ENCODE measurements around the gene RBM12.

The RBM12 gene

GRCh38 chr20:35653893-35654292 lies 10.8 kb downstream of the RBM12 start:
- no peak for DNase-seq (ENCODE audit: low read depth in 2 of 2)

GRCh38 chr20:35653430-35653734 lies 11.3 kb downstream of the RBM12 start:
- no peak for DNase-seq (ENCODE audit: low read depth in 2 of 2)

- DNase-seq (ENCODE audit: low read depth in 2 of 2) = no peak
These were observed 11.9 kb downstream of the RBM12 start for GRCh38 chr20:35652641-35653429.

- DNase-seq (ENCODE audit: low read depth in 2 of 2) = no peak
These were observed 12.7 kb downstream of the RBM12 start for GRCh38 chr20:35651958-35652357.

GRCh38 chr20:35650632-35651031 lies 14.1 kb downstream of the RBM12 start:
- no peak for DNase-seq (ENCODE audit: low read depth in 2 of 2)

- DNase-seq (ENCODE audit: low read depth in 2 of 2) = no peak
These were observed 15.9 kb downstream of the RBM12 start for GRCh38 chr20:35648836-35649235.

- DNase-seq (ENCODE audit: low read depth in 2 of 2) = no peak
These were observed 19.9 kb downstream of the RBM12 start for GRCh38 chr20:35644806-35645205.

GRCh38 chr20:35643045-35643444 lies 21.7 kb downstream of the RBM12 start:
- DNase-seq (ENCODE audit: low read depth in 2 of 2) = no peak

GRCh38 chr20:35641743-35642142 lies 23.0 kb downstream of the RBM12 start:
- no peak for DNase-seq (ENCODE audit: low read depth in 2 of 2)

GRCh38 chr20:35640724-35641123 lies 24.0 kb downstream of the RBM12 start:
- no peak for DNase-seq (ENCODE audit: low read depth in 2 of 2)

- DNase-seq (ENCODE audit: low read depth in 2 of 2) = no peak
These were observed 25.9 kb downstream of the RBM12 start for GRCh38 chr20:35638751-35639150.

GRCh38 chr20:35637276-35637675 lies 27.4 kb downstream of the RBM12 start:
- no peak for DNase-seq (ENCODE audit: low read depth in 2 of 2)

- DNase-seq (ENCODE audit: low read depth in 2 of 2) = no peak
These were observed 28.6 kb downstream of the RBM12 start for GRCh38 chr20:35636095-35636494.

- DNase-seq (ENCODE audit: low read depth in 2 of 2) = no peak
These were observed 29.0 kb downstream of the RBM12 start for GRCh38 chr20:35635652-35636051.

- DNase-seq (ENCODE audit: low read depth in 2 of 2) = no peak
These were observed 32.1 kb downstream of the RBM12 start for GRCh38 chr20:35632539-35633115.

- no peak for DNase-seq (ENCODE audit: low read depth in 2 of 2)
These were observed 34.1 kb downstream of the RBM12 start for GRCh38 chr20:35630636-35631035.

GRCh38 chr20:35629427-35630145 lies 35.1 kb downstream of the RBM12 start:
- no peak for DNase-seq (ENCODE audit: low read depth in 2 of 2)

- DNase-seq (ENCODE audit: low read depth in 2 of 2) = no peak
These were observed 37.6 kb downstream of the RBM12 start for GRCh38 chr20:35627121-35627520.

GRCh38 chr20:35626386-35627001 lies 38.2 kb downstream of the RBM12 start:
- DNase-seq (ENCODE audit: low read depth in 2 of 2) = no peak

GRCh38 chr20:35625584-35626385 lies 38.9 kb downstream of the RBM12 start:
- DNase-seq (ENCODE audit: low read depth in 2 of 2) = no peak

- no peak for DNase-seq (ENCODE audit: low read depth in 2 of 2)
These were observed 43.1 kb downstream of the RBM12 start for GRCh38 chr20:35621560-35621946.
